ENCODE measurements around the gene BMF. TPM values are rescaled to one million over a fixed set of nuclear protein-coding genes. Genes with fewer than 3 reads are reported as not detected.
A peak's percentile ranks its signal among the peaks of the same experiment; 100 is the strongest.
"Not testable (repeated sequence)": the region's sequence is repeated elsewhere in the genome, so short reads cannot be mapped to it uniquely, and the experiment has no call there.

Gene BMF
- total RNA-seq, 2 experiments from 2014 or later = 2.2 to 4.0 TPM

- no peak overlapping the region for H3K27ac Mint-ChIP-seq
- ATAC-seq = no peak
- peaks cover 32% of the 10 kb centered on the region for H3K27me3 Mint-ChIP-seq (ENCODE audit: low read depth)
- H3K4me3 Mint-ChIP-seq = no peak overlapping the region
- H3K4me1 Mint-ChIP-seq (ENCODE audit: low read depth) = peaks cover 35% of the 10 kb centered on the region
- no peak for DNase-seq
- H3K9me3 Mint-ChIP-seq (ENCODE audit: insufficient read depth) = no peaks in the 10 kb centered on the region
- POLR2A ChIA-PET = interaction anchor here (0.6 kb wide), 1 partner anchor 17 kb away, joined by 3 read pairs; no protein-coding TSS in a partner anchor
- H3K36me3 Mint-ChIP-seq (ENCODE audit: low read depth) = no peaks in the 10 kb centered on the region
- CTCF ChIA-PET = interaction anchor here (1.3 to 4.8 kb wide), 3 partner anchors 24 to 44 kb away, joined by 3 to 20 read pairs (median 9); no protein-coding TSS in a partner anchor
These were observed 28.6 kb downstream of the BMF start for GRCh38 chr15:40080104-40080503.

DNA sequence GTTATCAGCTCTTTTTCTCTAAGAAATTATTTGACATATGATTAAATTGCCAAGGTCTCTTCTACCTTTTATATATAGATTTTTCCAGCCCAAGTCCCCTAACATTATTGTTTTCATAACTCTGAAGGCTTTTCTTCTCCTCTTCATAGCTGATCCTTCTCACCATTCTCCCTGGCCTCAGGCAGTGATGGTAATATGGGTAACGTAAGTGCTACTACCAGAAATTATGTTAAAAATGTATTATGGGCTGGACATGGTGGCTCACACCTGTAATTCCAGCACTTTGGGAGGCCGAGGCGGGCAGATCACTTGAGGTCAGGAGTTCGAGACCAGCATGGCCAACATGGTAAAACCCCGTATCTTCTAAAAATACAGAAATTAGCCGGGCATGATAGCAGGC lies 29.2 kb downstream of the BMF start:
- H3K27me3 Mint-ChIP-seq (ENCODE audit: low read depth) = peaks cover 32% of the 10 kb centered on the region
- H3K4me1 Mint-ChIP-seq (ENCODE audit: low read depth) = peaks cover 35% of the 10 kb centered on the region
- no peaks in the 10 kb centered on the region for H3K9me3 Mint-ChIP-seq (ENCODE audit: insufficient read depth)
- POLR2A ChIA-PET = interaction anchor here (1.0 kb wide), 1 partner anchor 20 kb away, joined by 4 read pairs; no protein-coding TSS in a partner anchor
- CTCF ChIA-PET = interaction anchor here (0.7 to 4.8 kb wide), 7 partner anchors 11 to 45 kb away, joined by 3 to 20 read pairs (median 5); no protein-coding TSS in a partner anchor
- H3K36me3 Mint-ChIP-seq (ENCODE audit: low read depth) = no peaks in the 10 kb centered on the region
- H3K4me3 Mint-ChIP-seq = no peak overlapping the region
- no peak for ATAC-seq
- no peak overlapping the region for H3K27ac Mint-ChIP-seq
- DNase-seq = no peak

DNA sequence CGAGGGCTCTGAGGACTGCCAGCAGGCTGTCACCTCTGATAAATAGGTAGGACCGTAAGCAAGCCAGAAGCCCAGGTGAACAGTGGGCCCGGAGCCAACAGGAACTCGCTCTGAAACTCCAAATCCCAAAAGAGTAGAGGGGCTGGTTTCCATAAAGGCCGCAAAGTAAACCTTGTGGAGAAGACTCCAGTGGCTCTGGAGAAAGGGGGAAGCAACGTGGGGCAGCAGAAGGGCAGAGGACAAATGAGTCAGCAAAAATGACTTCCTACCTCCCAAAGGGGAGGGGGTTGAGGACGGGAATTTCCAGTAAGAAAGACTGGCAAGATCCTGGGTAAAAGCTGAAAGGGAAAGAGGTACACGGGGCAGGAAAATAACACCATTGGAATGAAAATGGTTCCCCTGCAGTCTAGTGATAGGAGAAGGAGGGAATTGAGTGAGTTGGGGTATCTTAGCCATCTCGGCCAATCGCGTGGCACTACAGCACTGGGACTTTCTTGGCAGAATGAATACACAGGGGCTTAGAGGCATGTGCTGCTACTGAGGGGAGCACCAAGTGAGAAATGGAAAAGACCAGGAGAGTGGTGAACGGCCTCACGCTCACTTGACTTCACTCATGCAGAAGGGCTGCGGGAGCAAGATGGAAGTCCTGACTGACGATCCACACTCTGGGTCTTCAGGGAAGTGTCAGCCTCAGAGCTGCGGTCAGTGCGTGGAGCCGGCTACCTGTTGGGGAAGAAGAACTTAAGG lies 33.2 kb downstream of the BMF start:
- Mint-ChIP-seq H3K4me1 (ENCODE audit: low read depth) (peaks cover 20% of the 10 kb centered on the region), H3K36me3 (ENCODE audit: low read depth) (no peaks in the 10 kb centered on the region), H3K9me3 (ENCODE audit: insufficient read depth) (no peaks in the 10 kb centered on the region), H3K27ac (no peak overlapping the region), H3K27me3 (ENCODE audit: low read depth) (peaks cover 10% of the 10 kb centered on the region), H3K4me3 (no peak overlapping the region)
- ChIA-PET CTCF (interaction anchor here (4.8 kb wide), 1 partner anchor 29 kb away, joined by 20 read pairs; no protein-coding TSS in a partner anchor), POLR2A (no interaction called here)
- DNase-seq = no peak
- no peak for ATAC-seq

- not testable (repeated sequence) for DNase-seq; H3K27ac Mint-ChIP-seq; H3K9me3 Mint-ChIP-seq (ENCODE audit: insufficient read depth); ATAC-seq; H3K4me3 Mint-ChIP-seq; H3K36me3 Mint-ChIP-seq (ENCODE audit: low read depth); H3K27me3 Mint-ChIP-seq (ENCODE audit: low read depth)
- ChIA-PET POLR2A (interaction anchor here (1.3 kb wide), 1 partner anchor 33 kb away, joined by 6 read pairs; no protein-coding TSS in a partner anchor), CTCF (interaction anchor here (1.4 to 1.5 kb wide), 3 partner anchors 23 to 32 kb away, joined by 5 to 13 read pairs (median 10); no protein-coding TSS in a partner anchor)
- peaks cover 20% of the 10 kb centered on the region for H3K4me1 Mint-ChIP-seq (ENCODE audit: low read depth)
These were observed 34.0 kb downstream of the BMF start for GRCh38 chr15:40074656-40075055.

DNA sequence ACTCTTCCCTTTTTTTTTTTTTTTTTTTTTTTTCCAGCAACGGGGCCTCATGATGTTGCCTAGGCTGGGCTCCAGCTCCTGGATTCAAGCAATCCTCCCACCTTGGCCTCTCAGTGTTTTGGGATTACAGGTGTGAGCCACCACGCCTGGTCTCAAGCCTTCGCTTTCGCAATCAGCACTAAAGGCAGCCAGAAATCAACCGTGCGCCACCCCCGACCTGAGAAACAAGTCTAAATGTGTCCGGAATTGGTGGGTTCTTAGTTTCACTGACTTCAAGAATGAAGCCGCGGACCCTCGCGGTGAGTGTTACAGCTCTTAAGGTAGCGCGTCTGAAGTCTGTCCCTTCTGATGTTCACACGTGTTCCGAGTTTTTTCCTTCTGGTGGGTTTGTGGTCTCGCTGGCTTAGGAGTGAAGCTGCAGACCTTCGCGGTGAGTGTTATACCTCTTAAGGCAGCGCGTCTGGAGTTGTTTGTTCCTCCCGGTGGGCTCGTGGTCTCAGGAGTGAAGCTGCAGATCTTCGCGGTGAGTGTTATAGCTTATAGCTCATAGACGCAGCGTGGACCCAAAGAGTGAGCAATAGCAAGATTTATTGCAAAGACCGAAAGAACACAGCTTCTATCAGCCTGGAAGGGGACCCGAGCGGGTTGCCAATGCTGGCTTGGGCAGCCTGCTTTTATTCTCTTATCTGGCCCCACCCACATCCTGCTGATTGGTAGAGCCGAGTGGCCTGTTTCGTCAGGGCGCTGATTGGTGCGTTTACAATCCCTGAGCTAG lies 34.8 kb downstream of the BMF start:
- ChIA-PET CTCF (interaction anchor here (0.7 to 1.5 kb wide), 4 partner anchors 24 to 33 kb away, joined by 3 to 13 read pairs (median 8); no protein-coding TSS in a partner anchor), POLR2A (interaction anchor here (1.3 to 1.5 kb wide), 2 partner anchors 31 to 33 kb away, joined by 5 to 6 read pairs; no protein-coding TSS in a partner anchor)
- Mint-ChIP-seq H3K4me1 (ENCODE audit: low read depth) (peaks cover 22% of the 10 kb centered on the region), H3K4me3 (peak overlapping the region; percentile 26), H3K27ac (peak overlapping the region; percentile 57)
- peak; percentile 44 for ATAC-seq
- not testable (repeated sequence) for H3K27me3 Mint-ChIP-seq (ENCODE audit: low read depth); H3K36me3 Mint-ChIP-seq (ENCODE audit: low read depth); H3K9me3 Mint-ChIP-seq (ENCODE audit: insufficient read depth); DNase-seq

GRCh38 chr15:40072216-40072990 lies 36.3 kb downstream of the BMF start:
- ATAC-seq (no peak), DNase-seq (no peak)
- CTCF ChIA-PET = no interaction called here
- no peaks in the 10 kb centered on the region for H3K9me3 Mint-ChIP-seq (ENCODE audit: insufficient read depth)
- peaks cover 22% of the 10 kb centered on the region for H3K4me1 Mint-ChIP-seq (ENCODE audit: low read depth)
- H3K36me3 Mint-ChIP-seq (ENCODE audit: low read depth) = no peaks in the 10 kb centered on the region
- POLR2A ChIA-PET = interaction anchor here (1.5 kb wide), 1 partner anchor 32 kb away, joined by 5 read pairs; no protein-coding TSS in a partner anchor
- no peak overlapping the region for H3K4me3 Mint-ChIP-seq
- peaks cover 3% of the 10 kb centered on the region for H3K27me3 Mint-ChIP-seq (ENCODE audit: low read depth)
- no peak overlapping the region for H3K27ac Mint-ChIP-seq

DNA sequence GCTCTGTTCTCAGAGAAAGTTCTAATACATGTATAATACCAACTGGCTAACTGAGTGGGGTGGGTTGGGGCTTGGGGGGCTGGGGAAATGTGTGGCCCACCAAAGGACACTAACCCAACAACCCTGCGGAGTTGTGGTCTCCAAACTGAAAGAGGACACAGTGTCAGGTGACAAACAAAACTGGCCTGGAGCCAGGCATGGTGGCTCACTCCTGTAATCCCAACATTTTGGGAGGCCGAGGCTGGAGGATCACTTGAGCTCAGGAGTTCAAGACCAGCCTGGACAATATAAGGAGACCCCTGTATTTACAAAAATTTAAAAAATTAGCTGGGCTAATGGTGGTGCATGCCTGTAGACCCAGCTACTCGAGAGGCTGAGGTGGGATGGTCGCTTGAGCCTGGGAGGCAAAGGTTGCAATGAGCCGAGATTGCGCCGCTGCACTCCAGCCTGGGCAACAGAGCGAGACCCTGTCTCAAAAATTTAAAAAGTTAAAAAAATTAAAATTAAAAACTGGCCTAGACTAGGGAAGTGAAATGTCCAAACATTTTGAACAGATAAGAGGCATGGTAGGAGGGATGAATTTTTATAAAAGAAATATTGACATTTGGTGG lies 38.0 kb downstream of the BMF start:
- Mint-ChIP-seq H3K9me3 (ENCODE audit: insufficient read depth) (no peaks in the 10 kb centered on the region), H3K27me3 (ENCODE audit: low read depth) (peaks cover 2% of the 10 kb centered on the region), H3K27ac (no peak overlapping the region), H3K4me1 (ENCODE audit: low read depth) (peaks cover 22% of the 10 kb centered on the region), H3K4me3 (no peak overlapping the region), H3K36me3 (ENCODE audit: low read depth) (no peaks in the 10 kb centered on the region)
- POLR2A ChIA-PET = no interaction called here
- ATAC-seq (no peak), DNase-seq (no peak)
- CTCF ChIA-PET = interaction anchor here (1.3 to 1.6 kb wide), 3 partner anchors 23 to 36 kb away, joined by 3 to 9 read pairs (median 5); no protein-coding TSS in a partner anchor

DNA sequence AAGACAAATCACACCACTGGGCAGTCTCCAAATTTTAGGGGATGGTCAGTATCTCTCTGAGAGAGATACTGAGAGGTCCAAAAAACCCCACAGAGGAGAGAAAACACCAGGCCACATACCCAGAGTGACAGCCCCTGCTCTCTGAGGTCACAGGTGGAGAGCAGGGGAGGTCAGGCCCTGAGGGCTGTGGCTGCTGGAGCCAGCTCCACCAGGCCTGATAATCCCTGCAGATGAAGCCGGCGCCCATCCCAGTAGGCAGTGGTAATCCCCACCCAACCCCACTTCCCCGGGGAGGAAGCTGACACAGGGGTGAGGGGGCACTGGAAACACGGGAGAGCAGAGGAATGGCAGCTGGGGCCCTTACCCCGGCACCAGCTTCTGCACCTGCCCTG lies 38.5 kb downstream of the BMF start:
- POLR2A ChIA-PET = no interaction called here
- Mint-ChIP-seq H3K4me1 (ENCODE audit: low read depth) (peaks cover 19% of the 10 kb centered on the region), H3K27ac (no peak overlapping the region), H3K4me3 (no peak overlapping the region), H3K36me3 (ENCODE audit: low read depth) (no peaks in the 10 kb centered on the region), H3K27me3 (ENCODE audit: low read depth) (no peaks in the 10 kb centered on the region), H3K9me3 (ENCODE audit: insufficient read depth) (no peaks in the 10 kb centered on the region)
- ATAC-seq (no peak), DNase-seq (no peak)
- CTCF ChIA-PET = interaction anchor here (1.3 to 1.6 kb wide), 3 partner anchors 24 to 37 kb away, joined by 3 to 9 read pairs (median 5); no protein-coding TSS in a partner anchor

DNA sequence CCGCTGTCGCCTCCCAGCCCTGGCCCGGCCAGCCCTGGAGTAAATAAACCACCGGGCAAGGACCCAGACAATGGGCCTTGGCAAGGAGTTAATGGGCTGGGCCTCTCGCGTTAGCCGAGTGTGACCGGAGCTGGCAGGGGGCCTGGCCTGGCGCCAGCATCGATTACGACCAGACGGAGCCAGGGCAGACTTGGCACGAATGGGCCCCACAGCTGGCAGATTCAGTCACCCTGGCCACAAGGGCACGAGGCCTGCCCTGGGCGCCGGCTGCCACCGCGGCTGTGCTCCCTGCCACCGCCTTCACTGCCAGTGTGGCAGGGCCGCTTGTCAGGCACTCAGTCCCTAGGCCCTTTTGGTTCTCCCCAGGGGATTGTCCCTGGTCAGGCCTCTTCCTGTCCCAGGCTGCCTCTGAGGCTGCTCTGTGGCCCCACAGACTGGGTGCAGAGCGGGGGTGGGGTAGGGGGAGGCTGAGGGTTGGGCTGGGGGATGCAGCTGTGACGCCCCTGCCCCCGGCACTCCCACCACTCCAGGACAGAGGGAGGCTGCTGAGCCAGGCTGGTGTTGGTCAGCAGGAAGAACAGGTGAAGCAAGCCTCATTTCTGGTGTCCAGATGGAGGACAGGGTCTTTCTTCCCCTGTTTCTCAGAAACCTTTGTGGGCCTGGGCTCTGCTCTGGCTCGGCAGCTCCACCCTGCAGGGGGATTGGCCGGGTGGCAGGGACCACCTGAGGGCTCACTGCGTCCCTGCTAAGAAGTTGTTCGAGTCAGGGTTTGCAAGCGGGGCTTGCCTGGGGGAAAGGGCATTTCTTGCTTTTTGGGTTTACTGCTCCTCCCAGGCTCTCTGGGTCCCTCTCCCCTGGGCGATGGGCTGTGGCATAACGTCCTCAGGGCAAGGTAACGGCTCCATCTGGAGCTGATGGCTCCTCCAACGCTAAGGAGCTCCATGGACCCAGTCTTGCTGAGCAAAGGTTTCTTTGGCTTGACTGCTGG lies 39.2 kb downstream of the BMF start:
- CTCF ChIA-PET = interaction anchor here (1.3 to 1.6 kb wide), 3 partner anchors 24 to 38 kb away, joined by 3 to 9 read pairs (median 5); no protein-coding TSS in a partner anchor
- POLR2A ChIA-PET = no interaction called here

More for the DNA sequence above, 39.2 kb downstream of the BMF start:
- H3K4me1 Mint-ChIP-seq (ENCODE audit: low read depth) = peaks cover 26% of the 10 kb centered on the region
- DNase-seq = no peak
- H3K4me3 Mint-ChIP-seq = no peak overlapping the region
- no peaks in the 10 kb centered on the region for H3K9me3 Mint-ChIP-seq (ENCODE audit: insufficient read depth)
- peaks cover 4% of the 10 kb centered on the region for H3K36me3 Mint-ChIP-seq (ENCODE audit: low read depth)
- H3K27ac Mint-ChIP-seq = no peak overlapping the region
- ATAC-seq = no peak
- H3K27me3 Mint-ChIP-seq (ENCODE audit: low read depth) = no peaks in the 10 kb centered on the region

Measured in activated CD8-positive, alpha-beta T cell treated with anti-CD3 and anti-CD28 coated beads, Interleukin-2, amount 10 ng/mL, durations not matched to agents 7 days and 5 days (primary cell).